ENCODE results near the gene RGS7.

The RGS7 gene

DNA sequence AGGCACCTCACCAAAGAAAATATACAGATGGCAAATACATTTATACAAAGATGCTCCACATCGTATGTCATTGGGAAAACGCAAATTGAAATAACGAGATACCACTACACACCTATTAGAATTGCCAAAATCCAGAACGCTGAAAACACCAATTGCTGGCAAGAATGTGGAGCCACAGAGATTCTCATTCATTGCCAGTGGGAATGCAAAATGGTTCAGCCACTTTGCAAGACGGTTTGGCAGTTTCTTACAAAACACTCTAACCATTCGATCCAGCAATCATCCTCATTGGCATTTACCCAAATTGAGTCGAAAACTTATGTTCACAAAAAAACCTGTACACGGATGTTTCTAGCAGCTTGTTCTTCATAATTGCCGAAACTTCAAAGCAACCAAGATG, 521.7 kb downstream of the RGS7 start:
- Histone ChIP-seq H3K4me2 (no peak overlapping the region), H3K27me3 (no peaks in the 10 kb centered on the region), H4K20me1 (no peaks in the 10 kb centered on the region), H3K27ac (no peak overlapping the region), H3K4me1 (no peaks in the 10 kb centered on the region), H3K9ac (no peak overlapping the region), H3K4me3 (no peak overlapping the region), H3K36me3 (no peaks in the 10 kb centered on the region), H3K9me3 (no peaks in the 10 kb centered on the region)
- no peak for TF ChIP-seq Cebpa-rat (IDR thresholded peaks at IDR 0.05)

DNA sequence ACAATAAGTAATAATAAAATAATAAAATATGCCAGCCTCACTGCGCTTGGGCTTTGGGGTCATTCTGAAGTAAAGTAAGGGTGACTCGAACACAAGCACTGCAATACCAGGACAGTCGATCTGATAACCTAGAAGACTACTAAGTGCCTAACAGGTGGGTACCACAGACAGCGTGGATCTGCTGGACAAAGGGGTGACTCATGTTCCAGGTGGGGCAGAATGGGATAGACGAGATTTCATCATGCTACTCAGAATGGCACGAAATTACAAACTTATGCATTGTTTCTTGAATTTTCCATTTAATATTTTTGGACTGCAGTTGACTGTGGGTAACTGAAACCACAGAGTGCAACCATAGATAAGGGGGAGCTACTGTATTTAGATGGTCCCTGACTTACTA, 523.9 kb downstream of the RGS7 start:
- Histone ChIP-seq H3K27ac (no peak overlapping the region), H4K20me1 (no peaks in the 10 kb centered on the region), H3K4me1 (no peaks in the 10 kb centered on the region), H3K4me3 (no peak overlapping the region), H3K9me3 (no peaks in the 10 kb centered on the region), H3K4me2 (no peak overlapping the region), H3K36me3 (no peaks in the 10 kb centered on the region), H3K27me3 (no peaks in the 10 kb centered on the region), H3K9ac (no peak overlapping the region)
- no peak for TF ChIP-seq Cebpa-rat (IDR thresholded peaks at IDR 0.05)

DNA sequence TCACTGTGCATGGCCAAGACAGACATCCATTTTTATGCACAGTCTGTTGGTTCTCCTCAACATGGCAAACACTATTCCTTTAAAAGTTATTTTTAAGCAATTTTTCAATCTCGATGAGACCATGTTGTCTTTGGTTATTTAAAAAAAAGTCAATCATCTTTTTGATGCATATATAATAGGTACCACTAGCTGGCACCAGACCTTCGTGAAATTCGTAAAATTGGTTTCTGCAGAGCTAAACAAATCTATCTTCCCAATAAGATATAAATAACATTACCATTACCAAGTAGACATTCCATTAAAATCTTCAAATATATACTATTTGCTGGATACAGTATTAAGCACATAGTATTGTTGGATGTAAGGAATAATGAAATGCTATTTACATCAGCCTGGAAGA, 525.1 kb downstream of the RGS7 start:
- no peak for TF ChIP-seq Cebpa-rat (IDR thresholded peaks at IDR 0.05)
- Histone ChIP-seq H3K36me3 (no peaks in the 10 kb centered on the region), H3K9ac (no peak overlapping the region), H4K20me1 (no peaks in the 10 kb centered on the region), H3K27me3 (no peaks in the 10 kb centered on the region), H3K4me2 (no peak overlapping the region), H3K9me3 (no peaks in the 10 kb centered on the region), H3K4me1 (no peaks in the 10 kb centered on the region), H3K27ac (no peak overlapping the region), H3K4me3 (no peak overlapping the region)

DNA sequence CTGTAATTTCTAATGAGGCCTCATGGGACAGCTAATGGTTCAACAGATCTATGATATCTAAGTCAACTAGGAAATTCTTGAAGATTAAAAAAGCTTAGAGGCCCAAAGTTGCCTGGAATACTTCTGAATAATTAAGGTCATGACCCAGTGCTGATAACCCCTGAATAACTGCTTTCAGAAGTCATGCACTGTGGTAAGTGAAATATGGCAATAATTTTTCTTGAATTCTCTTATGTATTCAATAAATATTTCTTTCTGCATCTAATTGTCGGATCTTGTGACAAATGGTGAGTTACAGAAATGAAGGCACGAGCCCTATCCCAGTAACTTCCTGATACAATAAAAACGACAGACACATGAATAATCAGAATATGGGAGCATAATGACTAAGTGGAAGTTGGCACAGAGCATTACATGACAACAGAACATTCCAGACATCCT, 525.8 kb downstream of the RGS7 start:
- H3K27me3 ChIP-seq, result no peaks in the 10 kb centered on the region
- H3K9me3 ChIP-seq, result no peaks in the 10 kb centered on the region
- H4K20me1 ChIP-seq, result no peaks in the 10 kb centered on the region
- no peak overlapping the region for H3K9ac ChIP-seq
- no peak overlapping the region for H3K4me2 ChIP-seq
- no peak overlapping the region for H3K27ac ChIP-seq
- H3K4me3 ChIP-seq, result no peak overlapping the region
- no peaks in the 10 kb centered on the region for H3K4me1 ChIP-seq
- no peaks in the 10 kb centered on the region for H3K36me3 ChIP-seq
- no peak for TF ChIP-seq Cebpa-rat (IDR thresholded peaks at IDR 0.05)

DNA sequence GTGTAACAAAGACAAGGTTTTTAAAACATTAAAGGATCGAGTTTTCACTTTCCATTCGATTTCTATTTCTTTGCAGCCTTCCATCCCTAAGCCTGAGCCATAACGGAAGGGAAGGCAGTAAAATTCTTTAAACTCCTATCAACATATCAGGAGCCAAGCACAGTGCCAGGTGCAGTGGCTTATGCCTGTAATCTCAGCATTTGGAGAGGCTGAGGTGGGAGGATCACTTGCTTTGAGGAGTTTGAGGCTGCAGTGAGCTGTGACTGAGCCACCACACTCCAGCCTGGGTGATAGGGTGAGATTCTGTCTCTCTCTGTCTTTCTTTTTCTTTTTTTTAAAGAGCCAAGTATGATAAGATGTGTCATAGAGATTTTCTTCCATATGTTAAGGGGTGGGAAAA, 527.5 kb downstream of the RGS7 start:
- H3K27ac ChIP-seq, result no peak overlapping the region
- no peak overlapping the region for H3K4me3 ChIP-seq
- no peaks in the 10 kb centered on the region for H3K36me3 ChIP-seq
- H3K27me3 ChIP-seq, result no peaks in the 10 kb centered on the region
- H3K4me1 ChIP-seq, result no peaks in the 10 kb centered on the region
- no peak for TF ChIP-seq Cebpa-rat (IDR thresholded peaks at IDR 0.05)
- H3K9me3 ChIP-seq, result no peaks in the 10 kb centered on the region
- H4K20me1 ChIP-seq, result no peaks in the 10 kb centered on the region
- no peak overlapping the region for H3K9ac ChIP-seq
- H3K4me2 ChIP-seq, result no peak overlapping the region

DNA sequence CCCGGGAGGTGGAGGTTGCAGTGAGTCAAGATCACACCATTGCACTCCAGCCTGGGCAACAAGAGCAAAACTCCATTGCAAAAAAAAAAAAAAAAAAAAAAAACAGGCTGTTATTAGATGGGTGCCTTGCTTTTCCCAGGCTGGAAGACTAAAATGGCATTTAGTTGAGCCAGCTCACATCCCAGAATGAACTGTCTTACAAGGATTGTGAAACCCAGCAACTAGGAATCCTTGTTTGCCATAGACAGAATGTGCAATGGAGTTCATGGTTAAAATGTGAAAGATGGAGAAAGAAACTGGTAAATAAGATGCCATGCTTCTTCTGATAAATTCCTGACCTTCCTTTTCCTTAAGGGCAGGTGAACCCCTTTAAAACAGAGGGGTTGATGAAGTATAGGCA, 529.2 kb downstream of the RGS7 start:
- no peak overlapping the region for H3K4me2 ChIP-seq
- H3K9ac ChIP-seq, result no peak overlapping the region
- H3K27ac ChIP-seq, result no peak overlapping the region

DNA sequence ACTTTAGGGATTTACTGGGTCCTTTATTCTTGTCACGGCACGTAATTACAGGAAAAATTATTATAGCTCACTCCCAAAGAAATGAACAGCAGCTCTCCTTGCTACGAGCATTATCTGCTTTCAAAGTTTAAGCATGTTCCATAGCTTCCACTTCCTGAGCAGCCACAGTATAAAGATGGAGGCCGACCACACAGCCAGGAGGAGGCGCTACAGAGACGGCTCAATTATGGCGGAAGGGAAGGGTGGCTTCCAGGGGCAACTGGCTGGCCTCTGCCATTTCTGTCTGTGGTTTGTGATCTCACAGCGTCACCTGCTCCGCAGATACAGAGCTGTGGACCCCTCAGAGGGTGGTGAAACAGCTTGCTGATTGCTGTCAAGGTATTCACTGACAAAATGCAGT, 532.8 kb downstream of the RGS7 start:
- no peak for TF ChIP-seq Cebpa-rat (IDR thresholded peaks at IDR 0.05)
- H4K20me1 ChIP-seq, result no peaks in the 10 kb centered on the region

More for the DNA sequence above, 529.2 kb downstream of the RGS7 start:
- H3K9me3 ChIP-seq, result no peaks in the 10 kb centered on the region
- H3K36me3 ChIP-seq, result no peaks in the 10 kb centered on the region
- H3K4me1 ChIP-seq, result no peaks in the 10 kb centered on the region
- TF ChIP-seq Cebpa-rat (IDR thresholded peaks at IDR 0.05), result no peak
- H4K20me1 ChIP-seq, result no peaks in the 10 kb centered on the region
- H3K27me3 ChIP-seq, result no peaks in the 10 kb centered on the region
- H3K4me3 ChIP-seq, result no peak overlapping the region

DNA sequence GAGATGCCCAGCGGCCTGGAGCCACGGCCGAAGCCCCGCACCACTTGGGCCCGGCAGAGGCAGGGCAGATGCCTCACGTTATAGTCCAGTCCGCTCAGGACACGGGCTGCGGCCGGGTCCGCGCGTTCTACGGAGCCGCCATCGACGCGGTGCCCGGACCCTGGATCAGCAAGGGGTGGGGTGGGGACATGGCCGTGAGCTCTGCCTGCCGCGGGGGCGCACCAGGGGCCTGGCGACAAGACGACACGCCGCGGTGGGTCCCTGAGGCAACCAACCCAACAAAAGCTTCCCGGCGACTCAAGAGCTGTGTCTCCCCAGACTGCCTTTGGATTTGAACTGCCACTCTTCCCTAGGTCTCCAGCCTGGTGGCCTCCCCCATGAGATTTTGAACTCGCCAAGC, 533.6 kb downstream of the RGS7 start:
- Histone ChIP-seq H3K27me3 (no peaks in the 10 kb centered on the region), H3K27ac (no peak overlapping the region), H3K4me3 (no peak overlapping the region), H3K4me1 (0 out of 2 replicates have a peak, but pooled peaks cover 7% of the 10 kb centered on the region), H3K9me3 (no peaks in the 10 kb centered on the region), H3K4me2 (no peak overlapping the region), H3K9ac (no peak overlapping the region), H3K36me3 (no peaks in the 10 kb centered on the region), H4K20me1 (no peaks in the 10 kb centered on the region)
- no peak for TF ChIP-seq Cebpa-rat (IDR thresholded peaks at IDR 0.05)

More for the DNA sequence above, 532.8 kb downstream of the RGS7 start:
- Histone ChIP-seq H3K4me2 (no peak overlapping the region), H3K27ac (no peak overlapping the region), H3K9ac (no peak overlapping the region), H3K9me3 (no peaks in the 10 kb centered on the region), H3K27me3 (no peaks in the 10 kb centered on the region), H3K4me3 (no peak overlapping the region), H3K4me1 (0 out of 2 replicates have a peak, but pooled peaks cover 7% of the 10 kb centered on the region), H3K36me3 (no peaks in the 10 kb centered on the region)

DNA sequence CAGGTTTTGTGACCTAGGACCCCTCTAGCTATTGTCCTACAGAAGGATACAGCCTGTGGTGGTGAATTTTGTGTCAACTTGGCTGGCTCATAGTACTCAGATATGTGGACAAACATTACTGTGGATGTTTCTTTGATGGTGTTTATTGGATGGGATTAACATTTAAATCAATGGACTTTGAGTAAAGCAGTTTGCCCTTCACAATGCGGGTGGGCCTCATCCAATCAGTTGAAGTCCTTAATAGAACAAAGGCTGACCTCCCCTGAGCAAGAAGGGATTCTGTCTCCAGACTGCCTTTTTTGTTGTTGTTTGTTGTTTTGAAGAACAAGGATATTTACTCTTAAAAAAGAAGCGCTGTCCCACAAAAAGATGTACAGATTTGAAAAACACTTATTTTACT, 535.1 kb downstream of the RGS7 start:
- Histone ChIP-seq H3K4me1 (0 out of 2 replicates have a peak, but pooled peaks cover 7% of the 10 kb centered on the region), H3K36me3 (no peaks in the 10 kb centered on the region), H3K9ac (no peak overlapping the region), H3K27ac (no peak overlapping the region), H3K9me3 (no peaks in the 10 kb centered on the region), H3K27me3 (no peaks in the 10 kb centered on the region), H3K4me2 (no peak overlapping the region), H3K4me3 (no peak overlapping the region), H4K20me1 (no peaks in the 10 kb centered on the region)
- no peak for TF ChIP-seq Cebpa-rat (IDR thresholded peaks at IDR 0.05)

DNA sequence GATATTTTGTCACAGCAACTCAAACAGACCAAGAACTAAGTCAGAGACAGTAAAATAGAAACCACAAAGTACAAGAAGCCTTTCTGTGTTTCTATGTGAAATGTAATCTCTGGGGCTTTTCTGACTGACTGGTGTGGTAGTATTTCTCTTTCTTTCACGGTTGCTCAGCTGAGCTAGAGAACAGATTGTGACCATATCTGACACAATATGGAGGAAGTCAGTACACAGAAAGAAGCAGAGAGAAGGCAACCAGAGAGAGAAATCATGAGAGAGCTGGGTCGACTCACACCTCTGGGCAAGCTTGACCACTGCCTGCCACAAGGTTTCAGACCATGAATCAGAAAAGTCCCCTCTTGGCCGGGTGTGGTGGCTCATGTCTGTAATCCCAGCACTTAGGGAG, 536.2 kb downstream of the RGS7 start:
- Histone ChIP-seq H3K9ac (no peak overlapping the region), H3K4me2 (no peak overlapping the region), H3K36me3 (no peaks in the 10 kb centered on the region), H3K9me3 (no peaks in the 10 kb centered on the region), H3K4me3 (no peak overlapping the region), H3K27me3 (no peaks in the 10 kb centered on the region), H3K27ac (no peak overlapping the region), H3K4me1 (0 out of 2 replicates have a peak, but pooled peaks cover 7% of the 10 kb centered on the region), H4K20me1 (no peaks in the 10 kb centered on the region)
- no peak for TF ChIP-seq Cebpa-rat (IDR thresholded peaks at IDR 0.05)

DNA sequence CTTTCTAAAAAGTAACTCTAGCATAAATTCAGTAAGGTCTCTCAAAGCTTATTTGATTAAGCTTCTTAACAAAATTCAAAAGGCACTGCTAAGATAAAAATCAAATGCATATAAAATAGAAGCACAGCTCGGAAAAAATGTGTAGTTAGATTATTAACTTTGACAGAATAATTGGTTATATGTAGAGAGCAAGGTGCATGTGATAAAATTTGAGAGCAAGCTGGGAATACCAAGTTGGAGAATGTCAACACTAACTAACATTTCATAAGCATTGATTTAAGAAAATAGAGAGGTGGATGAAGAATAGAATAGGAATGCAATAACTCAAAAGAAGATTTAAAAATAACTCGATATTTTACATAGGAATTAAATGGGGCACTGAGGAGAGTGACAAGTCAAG, 540.5 kb downstream of the RGS7 start:
- H3K4me3 ChIP-seq, result no peak overlapping the region
- no peaks in the 10 kb centered on the region for H3K9me3 ChIP-seq
- H3K4me1 ChIP-seq, result 0 out of 2 replicates have a peak, but pooled peaks cover 7% of the 10 kb centered on the region
- no peak overlapping the region for H3K27ac ChIP-seq
- H4K20me1 ChIP-seq, result no peaks in the 10 kb centered on the region
- no peaks in the 10 kb centered on the region for H3K36me3 ChIP-seq
- H3K27me3 ChIP-seq, result no peaks in the 10 kb centered on the region
- TF ChIP-seq Cebpa-rat (IDR thresholded peaks at IDR 0.05), result no peak
- H3K9ac ChIP-seq, result no peak overlapping the region
- no peak overlapping the region for H3K4me2 ChIP-seq
